Neural crest cell (in vitro differentiated cells): ENCODE data around the gene VKORC1. TPM values are rescaled to one million over a fixed set of nuclear protein-coding genes. Genes with fewer than 3 reads are reported as not detected.

Experiments
- DNase-seq: peaks from one replicate; pipeline ENCODE4 v3.0.0; 2021; ENCODE audit warnings: low read depth, mixed read lengths, low spot score
- H3K27ac Mint-ChIP-seq: one replicate; pipeline ENCODE4 v1.8.0; 2021; ENCODE audit warnings: mild to moderate bottlenecking, mixed read lengths; ENCODE audit not compliant: unreplicated experiment
- H3K27me3 Mint-ChIP-seq: 2 replicates; pipeline ENCODE4 v1.8.0; 2021; ENCODE audit warnings: low read depth, mild to moderate bottlenecking, mixed read lengths
- H3K36me3 Mint-ChIP-seq: 2 replicates; pipeline ENCODE4 v1.8.0; 2021; ENCODE audit warnings: low read depth, mild to moderate bottlenecking, mixed read lengths
- H3K4me1 Mint-ChIP-seq: 2 replicates; pipeline ENCODE4 v1.8.0; 2021; ENCODE audit warnings: mixed read lengths
- H3K4me3 Mint-ChIP-seq: one replicate; pipeline ENCODE4 v1.8.0; 2021; ENCODE audit warnings: mild to moderate bottlenecking, mixed read lengths
- H3K9me3 Mint-ChIP-seq: 2 replicates; pipeline ENCODE4 v1.8.0; 2021; ENCODE audit warnings: mixed read lengths
- CTCF ChIP-seq: fragments of 200-600 bp; sonication (generic); conservative IDR thresholded peaks from 2 replicates; pipeline ENCODE4 v1.5.0; 2021; ENCODE audit warnings: antibody characterized with exemption, mild to moderate bottlenecking
- total RNA-seq: library from RNA; stranded (reverse); gene quantifications from 2 replicates; pipeline ENCODE4 v1.2.1, GENCODE V29; 2021

Gene VKORC1
- total RNA-seq, 1 donor from 2014 or later: 62.4 TPM

GRCh38 chr16:31071861-31072260, 22.7 kb downstream of the VKORC1 start:
- no peak for TF ChIP-seq CTCF
- no peak for DNase-seq
- peak overlapping the region; percentile 100 for H3K4me3 Mint-ChIP-seq
- H3K27me3 Mint-ChIP-seq: no peaks in the 10 kb centered on the region
- peaks cover 23% of the 10 kb centered on the region for H3K4me1 Mint-ChIP-seq
- no peaks in the 10 kb centered on the region for H3K36me3 Mint-ChIP-seq
- no peaks in the 10 kb centered on the region for H3K9me3 Mint-ChIP-seq
- H3K27ac Mint-ChIP-seq: peak overlapping the region; percentile 100

- Mint-ChIP-seq H3K9me3 (no peaks in the 10 kb centered on the region), H3K4me1 (peaks cover 10% of the 10 kb centered on the region), H3K4me3 (no peak overlapping the region), H3K36me3 (peaks cover 8% of the 10 kb centered on the region), H3K27ac (no peak overlapping the region), H3K27me3 (no peaks in the 10 kb centered on the region)
- no peak for TF ChIP-seq CTCF
- DNase-seq: no peak
Observed at GRCh38 chr16:31067342-31067741, 27.3 kb downstream of the VKORC1 start.

DNA sequence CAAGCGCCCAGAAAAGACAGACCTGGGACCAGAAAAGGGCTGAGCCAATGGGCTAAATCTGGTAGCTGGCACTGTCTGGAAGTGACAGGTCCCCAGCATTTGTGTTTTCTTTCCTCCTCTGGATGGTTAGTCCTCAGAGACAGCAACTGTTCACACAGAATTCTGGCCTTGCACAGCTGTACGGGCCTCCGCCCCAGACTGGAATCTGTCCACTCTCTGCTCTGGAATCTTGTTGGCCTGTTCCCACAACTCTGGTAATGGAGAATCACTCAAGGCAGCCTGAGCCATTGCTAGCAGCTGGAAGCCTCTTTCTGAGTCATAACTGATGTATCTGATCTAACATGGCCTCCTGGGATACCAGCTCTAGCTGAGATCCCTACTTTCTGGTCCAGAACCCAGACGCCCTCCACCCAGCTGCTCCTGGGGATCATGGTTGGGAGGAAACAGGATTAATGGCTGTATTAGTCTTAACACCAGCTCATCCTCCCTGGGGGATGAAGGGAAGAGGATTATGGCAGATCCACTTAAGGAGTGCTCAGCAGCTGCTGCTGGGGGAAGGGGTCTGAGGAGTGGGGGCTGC, 29.6 kb downstream of the VKORC1 start:
- Mint-ChIP-seq H3K4me3 (no peak overlapping the region), H3K27me3 (no peaks in the 10 kb centered on the region), H3K27ac (no peak overlapping the region), H3K36me3 (peaks cover 8% of the 10 kb centered on the region), H3K9me3 (no peaks in the 10 kb centered on the region), H3K4me1 (no peaks in the 10 kb centered on the region)
- TF ChIP-seq CTCF: no peak
- DNase-seq: no peak

DNA sequence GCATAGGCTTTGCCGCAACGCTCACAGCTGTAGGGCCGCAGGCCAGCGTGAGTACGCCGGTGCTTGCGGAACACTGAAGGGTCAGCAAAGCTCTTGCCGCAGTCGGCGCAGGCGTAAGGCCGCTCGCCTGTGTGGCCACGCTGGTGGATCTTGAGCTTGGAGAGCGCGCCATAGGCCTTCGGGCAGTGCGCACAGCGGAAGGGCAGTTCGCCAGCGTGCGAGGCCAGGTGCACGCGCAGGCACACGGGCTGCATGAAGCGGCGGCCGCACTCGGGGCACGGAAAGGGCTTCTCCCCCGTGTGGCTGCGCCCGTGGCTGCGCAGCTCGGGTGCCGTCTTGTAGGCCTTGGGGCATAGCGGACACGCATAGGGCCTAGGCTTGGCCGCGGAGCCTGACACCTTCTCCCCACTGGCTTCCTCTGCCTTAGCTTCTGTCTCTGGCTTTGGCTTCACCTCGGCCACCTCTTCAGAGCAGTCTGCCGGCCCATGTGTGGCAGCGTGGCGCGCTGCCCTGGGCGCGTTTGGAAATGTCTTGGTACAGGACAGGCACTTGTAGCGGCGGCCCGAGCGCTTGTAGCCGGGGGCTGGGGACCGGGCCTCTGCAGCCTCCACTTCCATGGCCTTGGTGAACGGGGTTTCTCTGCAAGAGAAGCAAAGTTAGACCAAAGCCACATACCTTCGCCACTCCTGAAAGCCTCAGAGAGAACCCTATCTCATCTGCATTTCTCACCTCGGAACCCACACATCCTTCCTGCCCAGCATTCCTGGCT, 30.6 kb downstream of the VKORC1 start:
- no peak overlapping the region for H3K4me3 Mint-ChIP-seq
- no peak for TF ChIP-seq CTCF
- H3K36me3 Mint-ChIP-seq: peaks cover 8% of the 10 kb centered on the region
- no peaks in the 10 kb centered on the region for H3K27me3 Mint-ChIP-seq
- no peaks in the 10 kb centered on the region for H3K9me3 Mint-ChIP-seq
- H3K4me1 Mint-ChIP-seq: no peaks in the 10 kb centered on the region
- DNase-seq: no peak
- no peak overlapping the region for H3K27ac Mint-ChIP-seq

DNA sequence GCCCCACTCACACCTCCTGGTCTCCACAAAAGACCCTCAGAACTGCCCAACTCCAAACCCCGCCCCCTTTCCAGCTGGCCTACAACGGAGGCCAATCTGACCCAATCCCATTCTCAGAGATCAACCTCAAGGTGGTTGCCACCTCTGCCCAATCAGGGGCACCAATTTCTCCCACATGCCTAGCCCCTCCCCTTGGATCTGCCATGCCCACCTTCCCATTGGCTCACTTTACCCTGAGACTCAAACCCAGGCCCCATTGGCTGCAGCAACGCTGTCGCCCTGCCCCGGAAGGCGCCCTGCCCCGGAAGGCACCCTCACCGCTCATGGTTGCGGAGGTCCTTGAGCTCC, 31.1 kb downstream of the VKORC1 start:
- Mint-ChIP-seq H3K4me1 (no peaks in the 10 kb centered on the region), H3K4me3 (no peak overlapping the region), H3K36me3 (peaks cover 8% of the 10 kb centered on the region), H3K27me3 (no peaks in the 10 kb centered on the region), H3K9me3 (no peaks in the 10 kb centered on the region), H3K27ac (no peak overlapping the region)
- TF ChIP-seq CTCF: no peak
- no peak for DNase-seq
